HG03064 (cell line): ENCODE data around the gene C12orf43.

Experiments
- ATAC-seq: cut with Tn5 transposase; IDR thresholded peaks from one replicate; pipeline ENCODE4 v1.9.1; 2021; ENCODE audit warnings: low read depth; ENCODE audit not compliant: unreplicated experiment

The C12orf43 gene

GRCh38 chr12:121001060-121001459 is 15.2 kb downstream of the C12orf43 start:
- no peak for ATAC-seq

- ATAC-seq = no peak
These were observed 15.8 kb downstream of the C12orf43 start for GRCh38 chr12:121000530-121000929.

GRCh38 chr12:120999191-121000120 is 16.8 kb downstream of the C12orf43 start:
- ATAC-seq = no peak

- no peak for ATAC-seq
These were observed 17.9 kb downstream of the C12orf43 start for GRCh38 chr12:120998435-120998834.

- ATAC-seq = no peak
These were observed 18.8 kb downstream of the C12orf43 start for GRCh38 chr12:120997448-120997847.

GRCh38 chr12:120996133-120996746 is 20.0 kb downstream of the C12orf43 start:
- no peak for ATAC-seq

GRCh38 chr12:120994589-120995337 is 21.5 kb downstream of the C12orf43 start:
- no peak for ATAC-seq

- no peak for ATAC-seq
These were observed 22.2 kb downstream of the C12orf43 start for GRCh38 chr12:120994059-120994458.

- no peak for ATAC-seq
These were observed 22.8 kb downstream of the C12orf43 start for GRCh38 chr12:120993496-120993895.

GRCh38 chr12:120992989-120993388 is 23.3 kb downstream of the C12orf43 start:
- no peak for ATAC-seq

GRCh38 chr12:120991965-120992364 is 24.3 kb downstream of the C12orf43 start:
- no peak for ATAC-seq

- ATAC-seq = no peak
These were observed 25.7 kb downstream of the C12orf43 start for GRCh38 chr12:120990487-120991055.

GRCh38 chr12:120989687-120990086 is 26.6 kb downstream of the C12orf43 start:
- no peak for ATAC-seq

- no peak for ATAC-seq
These were observed 27.6 kb downstream of the C12orf43 start for GRCh38 chr12:120988658-120989057.

- ATAC-seq = no peak
These were observed 28.1 kb downstream of the C12orf43 start for GRCh38 chr12:120988234-120988633.

GRCh38 chr12:120984351-120984898 is 31.9 kb downstream of the C12orf43 start:
- no peak for ATAC-seq

GRCh38 chr12:120983759-120984158 is 32.5 kb downstream of the C12orf43 start:
- ATAC-seq = no peak

GRCh38 chr12:120982659-120983058 is 33.6 kb downstream of the C12orf43 start:
- ATAC-seq = no peak

GRCh38 chr12:120981407-120981941 is 34.8 kb downstream of the C12orf43 start:
- no peak for ATAC-seq

- no peak for ATAC-seq
These were observed 35.4 kb downstream of the C12orf43 start for GRCh38 chr12:120980800-120981368.
